Measurements from ENCODE around the gene RANBP9.

GRCh38 chr6:13577926-13578325, 133.7 kb downstream of the RANBP9 start:
- TF ChIP-seq TAF1 (IDR thresholded peaks at IDR 0.05; ENCODE audit: control insufficient read depth, extremely low read depth, insufficient read depth, low read length, severe bottlenecking), result no peak
- TF ChIP-seq HNRNPH1 (optimal IDR thresholded peaks at IDR 0.05; ENCODE audit: low read depth, low read length), result no peak
- no peak for TF ChIP-seq KHSRP (IDR thresholded peaks at IDR 0.05)
- TF ChIP-seq MEIS2 (IDR thresholded peaks at IDR 0.05; ENCODE audit: partially characterized antibody), result no peak
- TF ChIP-seq BRCA1 (IDR thresholded peaks at IDR 0.05), result no peak
- TF ChIP-seq BRCA1 (CRISPR knock-in tag; IDR thresholded peaks at IDR 0.05), result no peak
- no peak for TF ChIP-seq ZNF740 (CRISPR knock-in tag; IDR thresholded peaks at IDR 0.05)
- TF ChIP-seq ZNF740 (tag; IDR thresholded peaks at IDR 0.05), result no peak
- TF ChIP-seq ZNF644 (tag; IDR thresholded peaks at IDR 0.05; ENCODE audit: low read depth), result no peak
- no peak for TF ChIP-seq EZH2 (IDR thresholded peaks at IDR 0.05; ENCODE audit: borderline replicate concordance, low read depth, low read length)
- TF ChIP-seq BHLHE40 (IDR thresholded peaks at IDR 0.05; ENCODE audit: low read length), result no peak
- TF ChIP-seq TCF7L2 (IDR thresholded peaks at IDR 0.05; ENCODE audit: low read depth, low read length), result no peak
- TF ChIP-seq U2AF1 (optimal IDR thresholded peaks at IDR 0.05; ENCODE audit: low read depth, low read length), result no peak
- TF ChIP-seq FOS (IDR thresholded peaks at IDR 0.05; ENCODE audit: extremely low read depth, insufficient read length), result no peak
- TF ChIP-seq ZBTB8A (IDR thresholded peaks at IDR 0.05; ENCODE audit: partially characterized antibody), result no peak
- TF ChIP-seq CREB1 (IDR thresholded peaks at IDR 0.05), result no peak
- TF ChIP-seq CREB1 (CRISPR knock-in tag; IDR thresholded peaks at IDR 0.05), result no peak

Measured in K562 (cell line).